22Rv1 (cell line): Measurements from ENCODE around the gene TNRC6C.

Experiments
- H3K27ac ChIP-seq: fragments of 450-650 bp; 2 replicates; pipeline ENCODE4 v1.5.1; 2017
- ZFX ChIP-seq: fragments of 450-650 bp; IDR thresholded peaks from 2 replicates; pipeline ENCODE4 v1.6.1; 2017; ENCODE audit warnings: antibody characterized with exemption, borderline replicate concordance
- TF ChIP-seq, protein P1 (sequence below): fragments of 450-650 bp; IDR thresholded peaks from 2 replicates; pipeline ENCODE4 v1.5.1; 2017; ENCODE audit warnings: mild to moderate bottlenecking

The TNRC6C gene

DNA sequence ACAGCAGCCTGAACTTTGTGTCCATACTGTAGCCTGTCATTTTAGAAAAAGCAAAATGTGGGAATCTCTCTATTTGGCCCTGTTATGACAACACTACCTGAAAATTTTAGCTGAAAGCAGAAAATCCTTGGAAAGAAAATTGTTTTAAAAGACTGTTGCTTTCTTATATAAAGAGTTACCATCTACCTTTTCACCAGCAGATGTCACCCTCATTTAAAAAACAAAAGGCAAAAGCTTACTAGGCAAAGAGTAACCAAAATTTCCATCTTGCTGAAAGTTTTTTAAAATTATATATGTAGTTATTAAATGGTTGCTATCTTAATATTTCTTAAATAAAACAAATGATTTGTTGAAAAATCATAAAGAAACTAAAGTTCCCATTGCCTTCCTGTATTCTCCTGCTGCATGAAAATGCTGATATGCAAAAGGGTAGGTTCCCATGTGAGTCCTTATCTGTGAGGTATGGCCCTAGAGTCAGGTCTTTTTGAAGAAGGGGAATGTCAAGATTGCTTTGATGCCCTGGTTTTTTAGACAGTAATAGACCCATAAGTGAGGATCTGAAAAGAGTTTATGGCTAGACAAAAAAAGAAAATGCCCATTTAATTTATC is 61.0 kb downstream of the TNRC6C start:
- TF ChIP-seq ZFX: no peak
- TF ChIP-seq, protein P1, sequence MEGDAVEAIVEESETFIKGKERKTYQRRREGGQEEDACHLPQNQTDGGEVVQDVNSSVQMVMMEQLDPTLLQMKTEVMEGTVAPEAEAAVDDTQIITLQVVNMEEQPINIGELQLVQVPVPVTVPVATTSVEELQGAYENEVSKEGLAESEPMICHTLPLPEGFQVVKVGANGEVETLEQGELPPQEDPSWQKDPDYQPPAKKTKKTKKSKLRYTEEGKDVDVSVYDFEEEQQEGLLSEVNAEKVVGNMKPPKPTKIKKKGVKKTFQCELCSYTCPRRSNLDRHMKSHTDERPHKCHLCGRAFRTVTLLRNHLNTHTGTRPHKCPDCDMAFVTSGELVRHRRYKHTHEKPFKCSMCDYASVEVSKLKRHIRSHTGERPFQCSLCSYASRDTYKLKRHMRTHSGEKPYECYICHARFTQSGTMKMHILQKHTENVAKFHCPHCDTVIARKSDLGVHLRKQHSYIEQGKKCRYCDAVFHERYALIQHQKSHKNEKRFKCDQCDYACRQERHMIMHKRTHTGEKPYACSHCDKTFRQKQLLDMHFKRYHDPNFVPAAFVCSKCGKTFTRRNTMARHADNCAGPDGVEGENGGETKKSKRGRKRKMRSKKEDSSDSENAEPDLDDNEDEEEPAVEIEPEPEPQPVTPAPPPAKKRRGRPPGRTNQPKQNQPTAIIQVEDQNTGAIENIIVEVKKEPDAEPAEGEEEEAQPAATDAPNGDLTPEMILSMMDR: peak; percentile 82
- H3K27ac ChIP-seq: no peak overlapping the region

DNA sequence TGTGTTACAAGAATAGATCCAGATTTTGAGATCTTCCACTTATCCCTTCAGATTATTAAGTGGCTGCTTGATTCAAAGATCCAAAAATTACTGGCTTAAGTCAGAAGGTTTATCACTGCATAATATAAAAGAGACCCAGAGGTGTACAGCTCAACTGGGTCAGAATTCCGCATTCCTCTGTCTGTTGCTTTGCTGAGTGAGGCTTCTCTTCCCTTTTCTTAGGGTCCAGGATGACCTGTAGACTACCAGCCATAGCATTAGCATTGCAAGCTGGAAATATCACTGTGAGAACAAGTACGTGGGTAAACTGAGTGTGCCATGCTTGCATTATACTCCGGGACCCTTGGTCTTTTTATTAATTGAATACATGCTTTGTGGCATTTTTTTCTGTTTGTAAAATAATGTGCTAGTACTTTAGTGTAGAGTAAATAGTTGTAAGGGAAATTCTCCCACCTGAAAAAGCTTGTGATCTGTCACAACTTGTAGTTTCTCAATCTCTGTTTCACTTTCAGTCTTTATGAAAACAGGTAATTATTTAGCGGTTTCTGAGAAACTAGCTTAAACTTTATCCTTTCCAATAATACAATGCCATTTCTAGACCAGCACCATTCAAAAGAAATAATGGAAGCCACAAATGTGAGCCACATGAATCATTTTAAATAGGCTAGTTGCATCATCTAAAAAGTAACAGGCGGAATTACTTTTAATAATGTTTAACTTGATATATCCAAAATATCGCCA is 61.6 kb downstream of the TNRC6C start:
- no peak for TF ChIP-seq ZFX

GRCh38 chr17:78020717-78021108 is 62.2 kb downstream of the TNRC6C start:
- TF ChIP-seq, protein P1: no peak
- H3K27ac ChIP-seq: no peak overlapping the region

More for the DNA sequence above, 61.6 kb downstream of the TNRC6C start:
- no peak overlapping the region for H3K27ac ChIP-seq

GRCh38 chr17:78022425-78022824 is 63.9 kb downstream of the TNRC6C start:
- TF ChIP-seq ZFX: no peak
- TF ChIP-seq, protein P1: no peak
- H3K27ac ChIP-seq: no peak overlapping the region

- TF ChIP-seq, protein P1: no peak
- TF ChIP-seq ZFX: no peak
- H3K27ac ChIP-seq: no peak overlapping the region
These were observed 64.5 kb downstream of the TNRC6C start for GRCh38 chr17:78023042-78023441.

GRCh38 chr17:78026381-78026780 is 67.9 kb downstream of the TNRC6C start:
- H3K27ac ChIP-seq: no peak overlapping the region
- TF ChIP-seq ZFX: no peak
- TF ChIP-seq, protein P1: no peak

DNA sequence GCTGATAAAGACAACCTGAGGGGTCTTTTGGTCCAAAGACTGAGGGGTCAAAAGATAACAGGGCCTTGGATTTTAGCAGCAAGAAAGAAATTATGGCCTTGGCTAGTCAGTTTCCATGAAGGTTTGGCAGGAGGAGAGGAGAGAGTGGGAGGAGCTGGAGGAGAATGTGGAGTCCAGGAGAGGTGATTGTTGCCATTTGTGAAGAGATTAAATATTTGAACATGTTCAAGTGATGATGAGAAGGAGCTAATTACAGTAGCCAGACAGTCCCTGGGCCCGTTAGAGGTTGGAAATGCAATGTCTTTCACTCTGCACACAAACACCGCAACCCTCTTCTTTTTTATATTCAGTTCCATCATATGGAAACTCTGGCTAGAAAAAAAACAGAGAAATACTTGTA is 68.6 kb downstream of the TNRC6C start:
- TF ChIP-seq, protein P1: no peak
- TF ChIP-seq ZFX: no peak
- no peak overlapping the region for H3K27ac ChIP-seq
